K562 (cell line): Measurements from ENCODE around the gene FHIT. TPM values are rescaled to one million over a fixed set of nuclear protein-coding genes. Genes with fewer than 3 reads are reported as not detected.

Experiments used
- ATAC-seq: fragments of 200-7000 bp; cut with Tn5 transposase; 3 replicates; pipeline ENCODE4 v1.9.1; 2020; ENCODE audit warnings: moderate library complexity
- BruUV-seq: library from RNA; stranded (reverse); fragments of 400-500 nt; replicated peaks from 2 replicates; lab custom pipeline; 2021; lab: Mats Ljungman, UMichigan
- CTCF ChIA-PET: fragments of 300-600 bp; formaldehyde crosslinking; extraction: SDS; loops from one replicate; lab custom pipeline; 2021; ENCODE audit warnings: low intra/inter-chr PET ratio; lab: Yijun Ruan, JAX
- POLR2A ChIA-PET: fragments of 300-600, 350-650 bp; sonication (Branson Sonifier 250); formaldehyde crosslinking; extraction: SDS; loops from one replicate; lab custom pipeline; 2021; ENCODE audit warnings: antibody characterized with exemption, inconsistent platforms; lab: Yijun Ruan, JAX
- DNase-seq, 4 experiments: peaks; one replicate each; pipeline versions ENCODE4 v3.0.0 to v3.0.0-alpha.2; 2011 to 2018; ENCODE audit warnings: low spot score in 3 of 4, mixed read lengths in 3 of 4; ENCODE audit errors: extremely low read depth in 1 of 4
- FAIRE-seq: peaks from 2 replicates; lab custom pipeline; 2011; peaks lifted over from hg19 to GRCh38; lab: Jason Lieb, UNC
- H2AFZ ChIP-seq: 2 replicates; pipeline ENCODE4 v1.6.0; 2011; ENCODE audit warnings: low read depth, low read length, control low read depth, inconsistent platforms
- H3K27ac ChIP-seq: fragments of 200-600 bp; 3 replicates; pipeline ENCODE4 v1.8.0; 2011; ENCODE audit warnings: low read depth, mild to moderate bottlenecking, control low read depth, inconsistent platforms, low read length, moderate library complexity, mixed read lengths; ENCODE audit errors: extremely low read depth
- H3K27me3 ChIP-seq, 2 experiments: fragments of 300-600 bp in 1 of 2; 2 replicates in 1 of 2; 3 replicates in 1 of 2; pipeline versions ENCODE4 v1.6.0 to v1.8.0; 2011; ENCODE audit warnings: inconsistent platforms in 2 of 2, low read length in 2 of 2, mild to moderate bottlenecking in 1 of 2, mixed read lengths in 1 of 2, moderate library complexity in 1 of 2; ENCODE audit not compliant: control insufficient read depth in 2 of 2, insufficient read depth in 2 of 2
- H3K36me3 ChIP-seq: fragments of 300-600 bp; 3 replicates; pipeline ENCODE4 v1.8.0; 2011; ENCODE audit warnings: mild to moderate bottlenecking, low read length, inconsistent platforms; ENCODE audit not compliant: control insufficient read depth, insufficient read depth
- H3K4me1 ChIP-seq, 2 experiments: fragments of 200-600 bp in 1 of 2; replicated peaks in 1 of 2; 2 replicates in 1 of 2; 3 replicates in 1 of 2; pipeline versions ENCODE4 v1.5.1 to v1.8.0; 2011; ENCODE audit warnings: inconsistent platforms in 2 of 2, low read length in 2 of 2, mild to moderate bottlenecking in 1 of 2, mixed read lengths in 1 of 2, moderate library complexity in 1 of 2; ENCODE audit not compliant: control insufficient read depth in 2 of 2, insufficient read depth in 2 of 2
- H3K4me2 ChIP-seq: 2 replicates; pipeline ENCODE4 v1.6.1; 2011; ENCODE audit warnings: low read length, control low read depth, inconsistent platforms, mixed read lengths; ENCODE audit not compliant: insufficient read depth
- H3K4me3 ChIP-seq: fragments of 200-600 bp; sonication (generic), shearing (Covaris generic); 2 replicates; pipeline ENCODE4 v1.5.1; 2016; ENCODE audit warnings: control low read depth, inconsistent platforms
- H3K79me2 ChIP-seq: fragments of 200-600 bp; 3 replicates; pipeline ENCODE4 v1.8.0; 2011; ENCODE audit warnings: low read length, inconsistent platforms; ENCODE audit not compliant: control insufficient read depth, insufficient read depth
- H3K9ac ChIP-seq, 2 experiments: 2 replicates each; pipeline versions ENCODE4 v1.6.0 to v1.6.1; 2011; ENCODE audit warnings: low read depth in 2 of 2, low read length in 2 of 2, control low read depth in 1 of 2, inconsistent platforms in 1 of 2, mild to moderate bottlenecking in 1 of 2, mixed read lengths in 1 of 2; ENCODE audit not compliant: insufficient read depth in 1 of 2
- H3K9me1 ChIP-seq: one replicate; pipeline ENCODE4 v1.6.0; 2011; ENCODE audit warnings: inconsistent platforms, mild to moderate bottlenecking, low read length, moderate library complexity; ENCODE audit not compliant: control insufficient read depth, insufficient read depth
- H3K9me3 ChIP-seq: replicated peaks from 2 replicates; pipeline ENCODE4 v1.5.1; 2011; ENCODE audit warnings: low read depth, low read length, inconsistent platforms; ENCODE audit not compliant: control insufficient read depth, insufficient read depth
- H4K20me1 ChIP-seq: replicated peaks from 2 replicates; pipeline ENCODE4 v1.6.1; 2011; ENCODE audit warnings: low read length, inconsistent platforms, mixed read lengths; ENCODE audit not compliant: control insufficient read depth, insufficient read depth
- NBN ChIP-seq: fragments of 450-650 bp; IDR thresholded peaks from 2 replicates; pipeline ENCODE4 v1.6.1; 2016; ENCODE audit warnings: low read depth, mild to moderate bottlenecking
- NR2C2 ChIP-seq, 2 experiments: fragments of 200-800 bp in 1 of 2; sonication (Bioruptor generic) in 1 of 2; sonication (generic) in 1 of 2; formaldehyde crosslinking in 1 of 2; IDR thresholded peaks; 2 replicates each; pipeline versions ENCODE4 v1.6.1 to v1.8.0; 2016 to 2022; ENCODE audit warnings: mild to moderate bottlenecking in 1 of 2, missing compliant biosample characterization in 1 of 2, missing genetic modification characterization in 1 of 2, missing genetic modification reagents in 1 of 2
- ZNF41 ChIP-seq: fragments of 250-450 bp; sonication (Bioruptor Pico); conservative IDR thresholded peaks from 2 replicates; pipeline ENCODE4 v1.4.0; 2020; ENCODE audit warnings: mild to moderate bottlenecking
- WGBS: fragments of 100-300 bp; shearing (Covaris generic); methylation state at CpG from one replicate; pipeline ENCODE4 v1.1.6; 2016; ENCODE audit warnings: low coverage, mixed read lengths; ENCODE audit not compliant: insufficient coverage; ENCODE audit errors: missing lambda C conversion rate; 5-methylcytosine and 5-hydroxymethylcytosine counted together
- in situ Hi-C: fragments of 300-500 bp; cut with MboI; formaldehyde crosslinking; loops from 4 replicates; pipeline ENCODE4 v1.15.0; 2018; ENCODE audit warnings: inconsistent platforms, mixed read lengths
- intact Hi-C: fragments of 100-400 bp; cut with micrococcal nuclease; formaldehyde crosslinking; loops from 2 replicates; pipeline ENCODE4 v1.14.2; 2022
- polyA plus RNA-seq, 8 experiments: library from polyadenylated mRNA; depleted of rRNA in 4 of 8; stranded (reverse) in 5 of 8; unstranded in 3 of 8; fragments of >200 nt; fragmentation: Nextera tagmentation in 2 of 8; fragmentation: Illumina TruSeq in 1 of 8; extraction: Ambion mirVana in 2 of 8; extraction: Trizol in 1 of 8; gene quantifications; 2 replicates each; pipeline versions ENCODE4 v1.2.1 to v1.2.3, GENCODE V29; 2011 to 2014; ENCODE audit warnings: inconsistent platforms in 1 of 8, missing spikeins in 1 of 8
- total RNA-seq, 7 experiments: library from RNA; depleted of rRNA in 6 of 7; stranded (reverse); fragments of >200 nt in 6 of 7; fragmentation: Illumina TruSeq in 2 of 7; extraction: Trizol in 2 of 7; gene quantifications; 2 replicates each; pipeline versions ENCODE4 v1.2.1 to v1.2.3, GENCODE V29; 2011 to 2021; ENCODE audit warnings: low replicate concordance in 1 of 7
- TF ChIP-seq, protein P1 (sequence below): fragments of 200-400 bp; formaldehyde crosslinking; IDR thresholded peaks from 2 replicates; pipeline ENCODE4 v1.6.1; 2017; ENCODE audit warnings: mild to moderate bottlenecking, low read depth, low read length, moderate library complexity

FHIT gene
- total and polyA plus RNA-seq, 9 of the 15 experiments (the other 6 are each of a cell fraction or from before 2014, with no cell fraction given) = 1.7 to 9.1 (median 4.3) TPM

DNA sequence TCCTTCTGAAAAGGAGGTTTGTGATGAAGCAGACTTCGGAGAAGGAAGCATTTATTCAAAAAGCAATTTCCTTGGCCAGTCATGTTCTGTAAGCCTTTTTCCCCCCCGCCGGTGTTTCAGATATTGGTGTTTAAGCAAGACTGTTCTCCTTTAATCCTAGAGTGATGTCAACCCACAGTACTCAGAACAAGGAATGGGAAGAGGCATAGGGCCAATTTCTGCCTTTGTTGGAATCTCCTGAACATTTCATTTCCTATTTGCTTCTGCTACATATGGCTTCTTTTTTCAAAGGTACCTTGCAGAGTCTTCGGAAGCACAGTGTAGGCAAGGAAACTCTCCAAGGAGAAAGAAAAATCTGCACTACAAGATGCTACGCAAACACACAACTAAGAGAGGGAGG is 1488.3 kb downstream of the FHIT start:
- no peak overlapping the region for H2AFZ ChIP-seq
- 20% methylated on average over 1 of the region's 5 CpGs for WGBS
- no peaks in the 10 kb centered on the region for H4K20me1 ChIP-seq
- TF ChIP-seq NR2C2 (CRISPR knock-in tag; IDR thresholded peaks at IDR 0.05) = no peak
- no peak for TF ChIP-seq NR2C2 (tag; IDR thresholded peaks at IDR 0.05)
- no peak for TF ChIP-seq ZNF41 (CRISPR knock-in tag)
- intact Hi-C loops (no loop called here), in situ Hi-C loops (no loop called here)
- H3K4me3 ChIP-seq = no peak overlapping the region
- H3K9me3 ChIP-seq = no peaks in the 10 kb centered on the region
- no peaks in the 10 kb centered on the region for H3K9me1 ChIP-seq
- H3K79me2 ChIP-seq = no peaks in the 10 kb centered on the region
- no peak overlapping the region for H3K27ac ChIP-seq
- BruUV-seq = no TSS peak
- no peak for FAIRE-seq
- H3K4me1 ChIP-seq = no peaks in the 10 kb centered on the region
- no peaks in the 10 kb centered on the region for H3K36me3 ChIP-seq
- ChIA-PET CTCF (no interaction called here), POLR2A (no interaction called here)
- ATAC-seq = no peak
- no peak for DNase-seq
- H3K4me2 ChIP-seq = no peak overlapping the region
- no peaks in the 10 kb centered on the region for H3K27me3 ChIP-seq
- H3K9ac ChIP-seq = no peak overlapping the region

DNA sequence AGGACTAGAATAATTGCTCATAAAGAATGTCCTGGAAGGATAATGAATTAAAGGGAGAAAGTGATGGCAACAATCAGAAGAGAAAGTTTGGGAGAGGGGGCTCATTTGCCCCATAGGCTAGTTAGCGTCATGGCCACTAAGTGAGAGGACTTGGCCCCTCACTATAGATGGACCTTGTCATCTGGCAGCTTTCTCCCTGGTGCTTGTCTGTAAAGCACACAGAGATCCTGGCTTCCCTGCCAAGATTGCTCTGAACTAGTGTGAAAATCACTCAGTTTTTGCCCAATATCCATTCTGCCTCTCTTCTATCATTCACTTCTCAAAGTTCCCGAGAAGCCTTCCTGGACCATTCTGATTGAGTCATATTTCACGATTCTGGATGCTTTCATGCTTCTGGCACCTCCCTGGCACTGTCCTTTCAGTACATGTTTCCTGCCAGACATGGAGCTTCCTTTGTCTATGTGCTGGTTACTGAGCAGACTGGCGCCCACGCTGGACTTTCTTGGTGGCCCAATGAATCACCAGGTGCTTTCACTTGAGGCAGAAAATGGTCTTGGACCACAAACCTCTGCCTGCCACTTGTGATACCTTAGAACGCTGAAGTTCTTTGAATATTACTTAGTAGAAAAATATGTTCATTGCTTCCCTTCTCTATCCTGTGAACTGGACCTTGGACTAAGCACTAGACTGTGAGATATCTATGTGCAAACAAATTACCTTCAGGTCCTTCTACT is 1491.8 kb downstream of the FHIT start:
- intact Hi-C loops (no loop called here), in situ Hi-C loops (loop anchor here (5.0 kb wide), 1 partner anchor 333 kb away; no protein-coding TSS in a partner anchor)
- TF ChIP-seq, protein P1, sequence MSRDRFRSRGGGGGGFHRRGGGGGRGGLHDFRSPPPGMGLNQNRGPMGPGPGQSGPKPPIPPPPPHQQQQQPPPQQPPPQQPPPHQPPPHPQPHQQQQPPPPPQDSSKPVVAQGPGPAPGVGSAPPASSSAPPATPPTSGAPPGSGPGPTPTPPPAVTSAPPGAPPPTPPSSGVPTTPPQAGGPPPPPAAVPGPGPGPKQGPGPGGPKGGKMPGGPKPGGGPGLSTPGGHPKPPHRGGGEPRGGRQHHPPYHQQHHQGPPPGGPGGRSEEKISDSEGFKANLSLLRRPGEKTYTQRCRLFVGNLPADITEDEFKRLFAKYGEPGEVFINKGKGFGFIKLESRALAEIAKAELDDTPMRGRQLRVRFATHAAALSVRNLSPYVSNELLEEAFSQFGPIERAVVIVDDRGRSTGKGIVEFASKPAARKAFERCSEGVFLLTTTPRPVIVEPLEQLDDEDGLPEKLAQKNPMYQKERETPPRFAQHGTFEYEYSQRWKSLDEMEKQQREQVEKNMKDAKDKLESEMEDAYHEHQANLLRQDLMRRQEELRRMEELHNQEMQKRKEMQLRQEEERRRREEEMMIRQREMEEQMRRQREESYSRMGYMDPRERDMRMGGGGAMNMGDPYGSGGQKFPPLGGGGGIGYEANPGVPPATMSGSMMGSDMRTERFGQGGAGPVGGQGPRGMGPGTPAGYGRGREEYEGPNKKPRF = no peak
- no peak for TF ChIP-seq NBN
- Histone ChIP-seq H3K36me3 (no peaks in the 10 kb centered on the region), H3K4me2 (no peak overlapping the region), H3K4me3 (no peak overlapping the region), H2AFZ (no peak overlapping the region), H3K9me3 (no peaks in the 10 kb centered on the region), H3K27ac (no peak overlapping the region), H3K9ac (no peak overlapping the region), H3K9me1 (no peaks in the 10 kb centered on the region), H3K27me3 (no peaks in the 10 kb centered on the region; a peak in 1 of 5 replicates), H3K79me2 (no peaks in the 10 kb centered on the region), H3K4me1 (no peaks in the 10 kb centered on the region), H4K20me1 (no peaks in the 10 kb centered on the region)
- ATAC-seq = no peak
- ChIA-PET POLR2A (no interaction called here), CTCF (no interaction called here)
- 0% methylated on average over 3 of the region's 6 CpGs for WGBS
- BruUV-seq = no TSS peak
- FAIRE-seq = no peak
- DNase-seq = no peak
